PC-3 (cell line): ENCODE measurements around the gene CDK5RAP2. TPM values are rescaled to one million over a fixed set of nuclear protein-coding genes. Genes with fewer than 3 reads are reported as not detected.

ENCODE experiments used
- ATAC-seq: fragments of 200-7000 bp; cut with Tn5 transposase; 2 replicates; pipeline ENCODE4 v1.9.1; 2020; ENCODE audit warnings: mild to moderate bottlenecking, moderate library complexity
- BruUV-seq: library from RNA; stranded (reverse); fragments of 400-500 nt; replicated peaks from 2 replicates; lab custom pipeline; 2021; lab: Mats Ljungman, UMichigan
- CTCF ChIA-PET: fragments of 300-600 bp; sonication (Branson Sonifier 250); formaldehyde crosslinking; loops from one replicate; lab custom pipeline; 2022; ENCODE audit warnings: antibody characterized with exemption; lab: Charles Lee
- POLR2A ChIA-PET: fragments of 300-600 bp; sonication (Branson Sonifier 250); formaldehyde crosslinking; loops from one replicate; lab custom pipeline; 2022; ENCODE audit warnings: antibody characterized with exemption; ENCODE audit not compliant: unreplicated experiment; lab: Charles Lee
- DNase-seq: peaks from one replicate; pipeline ENCODE4 v3.0.0-alpha.2; 2015
- H2AFZ ChIP-seq: fragments of 300-600 bp; sonication (generic); 2 replicates; pipeline ENCODE4 v1.6.0; 2016; ENCODE audit warnings: antibody characterized with exemption, low read length
- H3F3A ChIP-seq: fragments of 300-600 bp; sonication (generic); one replicate; pipeline ENCODE4 v1.6.0; 2017; ENCODE audit warnings: antibody characterized with exemption, low read length, control low read depth, mild to moderate bottlenecking; ENCODE audit not compliant: unreplicated experiment
- H3K27ac ChIP-seq: fragments of 300-600 bp; sonication (generic); 2 replicates; pipeline ENCODE4 v1.5.1; 2016; ENCODE audit warnings: mild to moderate bottlenecking, low read length
- H3K27me3 ChIP-seq: fragments of 300-600 bp; sonication (generic); 2 replicates; pipeline ENCODE4 v1.6.1; 2016; ENCODE audit warnings: low read length, mixed read lengths
- H3K36me3 ChIP-seq: fragments of 300-600 bp; sonication (generic); 2 replicates; pipeline ENCODE4 v1.6.1; 2016; ENCODE audit warnings: low read depth, mixed run types, low read length, mixed read lengths
- H3K4me1 ChIP-seq: fragments of 300-600 bp; sonication (generic); 2 replicates; pipeline ENCODE4 v1.5.1; 2016; ENCODE audit warnings: low read length; ENCODE audit not compliant: insufficient read depth
- H3K4me2 ChIP-seq: fragments of 300-600 bp; sonication (generic); 2 replicates; pipeline ENCODE4 v1.6.0; 2016; ENCODE audit warnings: low read length
- H3K4me3 ChIP-seq: fragments of 300-600 bp; sonication (generic); 2 replicates; pipeline ENCODE4 v1.5.1; 2016; ENCODE audit warnings: mild to moderate bottlenecking, low read length, mixed read lengths
- H3K79me2 ChIP-seq: fragments of 300-600 bp; sonication (generic); 2 replicates; pipeline ENCODE4 v1.6.1; 2017; ENCODE audit warnings: low read length, mixed read lengths
- H3K9ac ChIP-seq: fragments of 300-600 bp; sonication (generic); 2 replicates; pipeline ENCODE4 v1.6.0; 2016; ENCODE audit warnings: mild to moderate bottlenecking, low read length
- H3K9me2 ChIP-seq: fragments of 300-600 bp; sonication (generic); replicated peaks from 2 replicates; pipeline ENCODE4 v1.6.1; 2016; ENCODE audit warnings: mixed run types, low read length, mixed read lengths
- H3K9me3 ChIP-seq: fragments of 300-600 bp; sonication (generic); 2 replicates; pipeline ENCODE4 v1.6.1; 2016; ENCODE audit warnings: low read length, mixed read lengths
- H4K20me1 ChIP-seq: fragments of 300-600 bp; sonication (generic); 2 replicates; pipeline ENCODE4 v1.6.1; 2016; ENCODE audit warnings: low read length, mixed read lengths
- CTCF ChIP-seq: fragments of 300-600 bp; sonication (generic); conservative IDR thresholded peaks from 2 replicates; pipeline ENCODE4 v1.5.1; 2017; ENCODE audit warnings: antibody characterized with exemption, low read depth, mild to moderate bottlenecking, low read length
- EZH2 ChIP-seq: fragments of 300-600 bp; sonication (generic); IDR thresholded peaks from one replicate; pipeline ENCODE4 v1.6.1; 2017; ENCODE audit warnings: antibody characterized with exemption, mild to moderate bottlenecking, low read length; ENCODE audit not compliant: unreplicated experiment
- EZH2phosphoT487 ChIP-seq: fragments of 300-600 bp; sonication (generic); IDR thresholded peaks from 2 replicates; pipeline ENCODE4 v1.6.1; 2018; ENCODE audit warnings: mild to moderate bottlenecking, antibody characterized with exemption, low read length, borderline replicate concordance
- intact Hi-C: fragments of 100-400 bp; cut with micrococcal nuclease; formaldehyde crosslinking; loops from 2 replicates; pipeline ENCODE4 v1.9.0; 2023
- total RNA-seq: library from RNA; depleted of rRNA; stranded (reverse); fragments of >200 nt; gene quantifications from 2 replicates; pipeline ENCODE4 v1.2.3, GENCODE V29; 2014

Gene CDK5RAP2
- total RNA-seq, 1 experiment from 2014 or later, result 37.4 TPM

- Histone ChIP-seq H3K4me2 (no peak overlapping the region), H3K79me2 (no peaks in the 10 kb centered on the region), H3F3A (peaks cover 12% of the 10 kb centered on the region), H3K9me2 (no peaks in the 10 kb centered on the region), H3K27me3 (no peaks in the 10 kb centered on the region), H4K20me1 (no peaks in the 10 kb centered on the region), H3K36me3 (peaks cover 28% of the 10 kb centered on the region), H3K9me3 (no peaks in the 10 kb centered on the region), H2AFZ (no peak overlapping the region), H3K9ac (no peak overlapping the region), H3K4me3 (no peak overlapping the region), H3K27ac (no peak overlapping the region), H3K4me1 (peaks cover 33% of the 10 kb centered on the region)
- DNase-seq (no peak), ATAC-seq (no peak)
- CTCF ChIA-PET, result no interaction called here
- no TSS peak for BruUV-seq
- intact Hi-C loops, result loop anchor here (5.0 kb wide), 1 partner anchor 72 kb away; no protein-coding TSS in a partner anchor
- POLR2A ChIA-PET, result no interaction called here
- TF ChIP-seq EZH2, result no peak
- TF ChIP-seq EZH2phosphoT487, result no peak
- no peak for TF ChIP-seq CTCF
Observed at GRCh38 chr9:120390637-120391190, 189.3 kb downstream of the CDK5RAP2 start.

GRCh38 chr9:120389867-120390266, 190.1 kb downstream of the CDK5RAP2 start:
- no peak overlapping the region for H3K27ac ChIP-seq
- H3K4me2 ChIP-seq, result no peak overlapping the region
- intact Hi-C loops, result loop anchor here (5.0 kb wide), 1 partner anchor 72 kb away; no protein-coding TSS in a partner anchor
- no peaks in the 10 kb centered on the region for H3K79me2 ChIP-seq
- BruUV-seq, result no TSS peak
- H4K20me1 ChIP-seq, result no peaks in the 10 kb centered on the region
- H3K27me3 ChIP-seq, result no peaks in the 10 kb centered on the region
- TF ChIP-seq EZH2phosphoT487 (no peak), CTCF (no peak), EZH2 (no peak)
- DNase-seq (no peak), ATAC-seq (no peak)
- H3K9me3 ChIP-seq, result no peaks in the 10 kb centered on the region
- H2AFZ ChIP-seq, result no peak overlapping the region
- no peak overlapping the region for H3K4me3 ChIP-seq
- no peaks in the 10 kb centered on the region for H3K9me2 ChIP-seq
- ChIA-PET CTCF (no interaction called here), POLR2A (no interaction called here)
- H3K4me1 ChIP-seq, result peaks cover 24% of the 10 kb centered on the region
- peaks cover 28% of the 10 kb centered on the region for H3K36me3 ChIP-seq
- H3F3A ChIP-seq, result peaks cover 6% of the 10 kb centered on the region
- no peak overlapping the region for H3K9ac ChIP-seq

GRCh38 chr9:120389300-120389699, 190.7 kb downstream of the CDK5RAP2 start:
- Histone ChIP-seq H3K9ac (no peak overlapping the region), H3F3A (peaks cover 6% of the 10 kb centered on the region), H4K20me1 (no peaks in the 10 kb centered on the region), H3K4me2 (no peak overlapping the region), H3K9me2 (no peaks in the 10 kb centered on the region), H3K27me3 (no peaks in the 10 kb centered on the region), H3K27ac (no peak overlapping the region), H3K79me2 (no peaks in the 10 kb centered on the region), H3K4me3 (no peak overlapping the region), H3K9me3 (no peaks in the 10 kb centered on the region), H3K4me1 (peaks cover 19% of the 10 kb centered on the region), H3K36me3 (peaks cover 28% of the 10 kb centered on the region), H2AFZ (no peak overlapping the region)
- ChIA-PET CTCF (no interaction called here), POLR2A (no interaction called here)
- ATAC-seq (no peak), DNase-seq (no peak)
- intact Hi-C loops, result no loop called here
- no TSS peak for BruUV-seq
- TF ChIP-seq EZH2 (no peak), EZH2phosphoT487 (no peak), CTCF (no peak)
